Spleen (tissue), 11 donors: ENCODE measurements around the gene STPG1. TPM values are rescaled to one million over a fixed set of nuclear protein-coding genes. Genes with fewer than 3 reads are reported as not detected.

ENCODE experiments used
- DNase-seq: peaks from one replicate; pipeline ENCODE4 v3.0.0-alpha.2; 2020
- H3K27ac ChIP-seq, 8 donors: fragments of 200-600 bp; sonication (generic) in 7 of 8; 1 replicate in 4 of 8; 2 replicates in 4 of 8; pipeline versions ENCODE4 v1.5.0 to v1.8.0; 2016 to 2021; ENCODE audit warnings: inconsistent platforms in 4 of 8, mild to moderate bottlenecking in 4 of 8, moderate library complexity in 1 of 8
- H3K27me3 ChIP-seq, 7 donors: fragments of 200-600 bp; sonication (generic) in 6 of 7; replicated peaks in 1 of 7; 1 replicate in 4 of 7; 2 replicates in 3 of 7; pipeline versions ENCODE4 v1.5.0 to v1.8.0; 2016 to 2021; ENCODE audit warnings: inconsistent platforms in 3 of 7, mild to moderate bottlenecking in 1 of 7
- H3K36me3 ChIP-seq, 6 donors: fragments of 200-600 bp; sonication (generic) in 5 of 6; 1 replicate in 4 of 6; 2 replicates in 2 of 6; pipeline versions ENCODE4 v1.5.0 to v1.8.0; 2016 to 2021; ENCODE audit warnings: inconsistent platforms in 2 of 6
- H3K4me1 ChIP-seq, 6 donors: fragments of 200-600 bp; sonication (generic) in 5 of 6; 1 replicate in 3 of 6; 2 replicates in 3 of 6; pipeline versions ENCODE4 v1.5.0 to v1.8.0; 2016 to 2021; ENCODE audit warnings: inconsistent platforms in 3 of 6
- H3K4me3 ChIP-seq, 8 donors: fragments of 200-600 bp; sonication (generic) in 7 of 8; 1 replicate in 4 of 8; 2 replicates in 4 of 8; pipeline versions ENCODE4 v1.5.0 to v1.8.0; 2016 to 2021; ENCODE audit warnings: inconsistent platforms in 4 of 8, mild to moderate bottlenecking in 4 of 8, moderate library complexity in 2 of 8
- H3K9me3 ChIP-seq, 8 donors: fragments of 200-600 bp; sonication (generic) in 7 of 8; 1 replicate in 4 of 8; 2 replicates in 4 of 8; pipeline versions ENCODE4 v1.5.0 to v1.8.0; 2016 to 2021; ENCODE audit warnings: inconsistent platforms in 4 of 8
- POLR2A ChIP-seq, 3 donors: fragments of 450-650 bp; IDR thresholded peaks; one replicate each; pipeline ENCODE4 v1.5.1; 2017; ENCODE audit warnings: antibody characterized with exemption in 3 of 3, mild to moderate bottlenecking in 1 of 3
- POLR2AphosphoS5 ChIP-seq, 3 donors: sonication (generic); formaldehyde crosslinking; IDR thresholded peaks; one replicate each; pipeline ENCODE4 v1.5.1; 2017; ENCODE audit warnings: antibody characterized with exemption in 3 of 3
- WGBS, 5 donors: extraction: QIAGEN DNeasy Blood & Tissue Kit in 3 of 5; methylation state at CpG; one replicate each; pipeline versions ENCODE4 v1.1.5 to v1.1.7; 2013 to 2018; 5-methylcytosine and 5-hydroxymethylcytosine counted together
- intact Hi-C: fragments of 100-400 bp; cut with DNase I; formaldehyde crosslinking; loops from one replicate; pipeline ENCODE4 v1.15.0; 2023; ENCODE audit warnings: low total_unique reads
- polyA plus RNA-seq, 3 donors: library from polyadenylated mRNA; stranded (reverse); fragments of 200-250 nt; gene quantifications; one replicate each; pipeline ENCODE4 v1.2.1, GENCODE V29; 2013
- total RNA-seq, 7 donors: library from RNA; depleted of rRNA in 3 of 7; stranded (reverse); fragments of >200 nt in 3 of 7; fragmentation: NEBNext Ultra II Directional in 4 of 7; extraction: Animal tissue kit (Norgen Biotek cat#: 25700) in 4 of 7; gene quantifications; one replicate each; pipeline versions ENCODE4 v1.1.0 to v1.2.1, GENCODE V29; 2016 to 2021
- TF ChIP-seq, protein P1 (sequence below), 11 experiments: fragments of 200-600 bp in 7 of 11; fragments of 450-650 bp in 4 of 11; sonication (generic) in 4 of 11; IDR thresholded peaks in 8 of 11; conservative IDR thresholded peaks in 3 of 11; 1 replicate in 7 of 11; 2 replicates in 4 of 11; pipeline versions ENCODE4 v1.4.0 to v1.8.0; 2016 to 2021; ENCODE audit warnings: antibody characterized with exemption in 11 of 11, inconsistent platforms in 4 of 11, mild to moderate bottlenecking in 1 of 11
- donor health status: healthy with polysubstance abuse.
- donor health status: DM: no; HTN: no; CAD: no; lungs with moderate emphysema.
- donor health status: DM: no; HTN: no; CAD: no.
- donor health status: Bipolar disorder and iron deficiency.
- donor health status: healthy.
- donor health status: DM: no; HTN: no; CAD: no.
- donor health status: DM: yes; HTN: yes; CAD: no.

The STPG1 gene
- total and polyA plus RNA-seq, 10 donors, result 1.5 to 5.8 (median 3.7) TPM

DNA sequence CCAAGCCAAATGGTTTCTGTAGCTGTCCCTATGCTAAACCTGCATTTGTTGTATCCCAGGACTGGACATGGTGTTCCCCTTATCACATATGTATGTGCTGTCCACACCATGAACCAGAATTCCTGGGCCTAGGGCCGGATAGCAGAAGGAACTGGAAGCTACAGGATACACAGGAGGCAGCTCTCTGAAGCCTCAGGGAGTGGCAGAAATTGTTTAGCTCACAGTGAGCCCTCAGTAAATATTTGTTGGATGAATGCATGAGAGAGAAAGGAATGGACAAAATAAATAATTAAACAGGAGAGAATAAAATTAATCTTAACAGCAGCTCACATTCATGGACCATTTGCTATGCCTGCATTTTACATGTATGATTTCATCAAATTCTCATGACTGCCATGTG is 4.1 kb upstream of the STPG1 start:
- no peak for DNase-seq
- Histone ChIP-seq H3K9me3 (no peaks in the 10 kb centered on the region), H3K27me3 (no peaks in the 10 kb centered on the region), H3K27ac (peak overlapping the region in 1 of 8 donors; percentile 79), H3K36me3 (peaks cover 0 to 36% (median 28%) of the 10 kb centered on the region in 6 donors), H3K4me3 (peak overlapping the region in 1 of 8 donors; percentile 82), H3K4me1 (peaks cover 13 to 78% (median 46%) of the 10 kb centered on the region in 6 donors)
- intact Hi-C loops, result no loop called here
- TF ChIP-seq POLR2A (IDR thresholded peaks at IDR 0.05), result no peak
- WGBS, 5 donors, result 90 to 96% (median 91%) methylated on average over 1 of the region's 1 CpG

DNA sequence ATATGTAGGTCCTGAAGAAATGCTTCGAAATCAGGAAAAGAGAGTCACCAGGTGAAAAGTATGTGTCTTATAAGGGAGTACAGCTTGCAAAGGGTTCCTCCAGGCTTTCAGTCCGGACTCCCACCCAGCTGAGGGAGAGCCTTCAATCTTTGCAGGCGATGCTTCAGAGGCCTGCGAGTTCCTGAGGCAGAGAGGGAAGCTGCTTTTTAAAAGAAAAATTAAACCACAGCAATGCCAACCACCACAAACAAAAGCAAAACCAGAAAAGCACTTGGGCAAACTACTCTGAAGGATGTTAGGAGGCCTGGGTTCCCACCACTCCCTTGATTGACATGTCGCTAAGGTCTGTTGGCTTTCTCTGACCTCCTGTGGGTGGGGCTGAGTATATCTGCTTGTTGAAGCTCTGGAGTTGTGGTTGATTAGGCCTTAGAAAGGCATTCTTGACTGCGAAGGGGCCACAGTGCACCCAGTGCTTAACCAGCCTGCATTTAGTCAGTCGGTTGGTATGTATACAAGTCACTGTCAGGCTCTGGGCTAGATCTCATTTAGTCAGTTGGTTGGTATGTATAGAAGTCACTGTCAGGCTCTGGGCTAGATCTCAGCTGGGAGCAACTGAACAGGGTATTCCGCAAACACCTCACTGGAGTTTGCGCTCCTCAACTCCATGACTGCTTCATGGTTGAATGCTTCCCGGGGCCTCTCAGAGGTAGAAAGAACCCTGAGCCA is 3.2 kb upstream of the STPG1 start:
- Histone ChIP-seq H3K27ac (peak overlapping the region in 6 of 8 donors; percentile 18 to 79 (median 72)), H3K4me3 (peak overlapping the region; percentile 59 to 84 (median 81)), H3K9me3 (no peaks in the 10 kb centered on the region), H3K36me3 (peaks cover 0 to 28% (median 19%) of the 10 kb centered on the region in 6 donors), H3K27me3 (no peaks in the 10 kb centered on the region), H3K4me1 (peaks cover 13 to 87% (median 47%) of the 10 kb centered on the region in 6 donors)
- DNase-seq, result no peak
- 41 to 53% (median 46%) methylated on average over 10 of the region's 10 CpGs for WGBS, 5 donors
- TF ChIP-seq, protein P1, sequence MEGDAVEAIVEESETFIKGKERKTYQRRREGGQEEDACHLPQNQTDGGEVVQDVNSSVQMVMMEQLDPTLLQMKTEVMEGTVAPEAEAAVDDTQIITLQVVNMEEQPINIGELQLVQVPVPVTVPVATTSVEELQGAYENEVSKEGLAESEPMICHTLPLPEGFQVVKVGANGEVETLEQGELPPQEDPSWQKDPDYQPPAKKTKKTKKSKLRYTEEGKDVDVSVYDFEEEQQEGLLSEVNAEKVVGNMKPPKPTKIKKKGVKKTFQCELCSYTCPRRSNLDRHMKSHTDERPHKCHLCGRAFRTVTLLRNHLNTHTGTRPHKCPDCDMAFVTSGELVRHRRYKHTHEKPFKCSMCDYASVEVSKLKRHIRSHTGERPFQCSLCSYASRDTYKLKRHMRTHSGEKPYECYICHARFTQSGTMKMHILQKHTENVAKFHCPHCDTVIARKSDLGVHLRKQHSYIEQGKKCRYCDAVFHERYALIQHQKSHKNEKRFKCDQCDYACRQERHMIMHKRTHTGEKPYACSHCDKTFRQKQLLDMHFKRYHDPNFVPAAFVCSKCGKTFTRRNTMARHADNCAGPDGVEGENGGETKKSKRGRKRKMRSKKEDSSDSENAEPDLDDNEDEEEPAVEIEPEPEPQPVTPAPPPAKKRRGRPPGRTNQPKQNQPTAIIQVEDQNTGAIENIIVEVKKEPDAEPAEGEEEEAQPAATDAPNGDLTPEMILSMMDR (IDR thresholded peaks at IDR 0.05 in 8 of 11, conservative IDR thresholded peaks at IDR 0.05 in 3 of 11), result peak in 1 of 11 experiments; percentile 15
- TF ChIP-seq POLR2A (IDR thresholded peaks at IDR 0.05), result no peak
- no peak for TF ChIP-seq POLR2AphosphoS5 (IDR thresholded peaks at IDR 0.05)
- intact Hi-C loops, result no loop called here

DNA sequence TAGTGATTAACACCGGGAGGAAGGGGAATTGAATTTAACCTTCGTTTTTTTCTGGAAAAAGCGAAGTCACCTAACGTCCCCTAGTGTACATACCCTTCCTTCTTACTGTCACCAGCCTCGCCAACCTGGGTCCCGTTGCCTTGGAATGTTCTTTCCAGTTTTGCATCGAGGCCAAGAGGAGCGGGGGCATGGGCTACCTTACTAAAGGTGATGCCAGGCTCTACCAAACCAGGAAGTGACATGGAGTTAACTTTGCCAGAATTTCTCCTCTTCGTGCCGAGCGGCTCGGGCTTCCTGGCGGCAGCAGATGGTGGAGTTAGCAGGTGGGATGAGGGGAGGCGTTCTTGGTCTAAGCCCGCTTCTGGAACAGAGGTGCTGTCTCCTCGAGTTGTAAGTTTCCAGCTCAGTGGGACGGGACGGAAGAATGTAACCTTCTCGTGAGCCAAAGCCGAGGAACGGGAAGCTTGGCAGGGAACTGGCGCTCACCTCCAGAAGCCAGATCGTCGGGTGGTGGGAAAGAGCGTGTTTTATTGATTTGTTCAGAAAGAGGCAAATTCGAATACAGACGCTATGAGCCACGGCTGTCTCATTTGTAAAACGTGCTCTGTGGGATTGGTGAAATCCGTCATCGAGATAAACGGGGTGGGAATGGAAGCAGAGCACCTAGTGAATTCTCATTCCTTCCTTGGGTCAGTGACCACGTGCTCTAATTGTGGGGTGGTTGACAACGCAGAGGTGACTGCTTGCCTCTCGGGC is 2.5 kb upstream of the STPG1 start:
- Histone ChIP-seq H3K27ac (peak overlapping the region in 7 of 8 donors; percentile 18 to 79 (median 70)), H3K9me3 (no peaks in the 10 kb centered on the region), H3K4me3 (peak overlapping the region; percentile 59 to 84 (median 81)), H3K36me3 (peaks cover 0 to 20% (median 13%) of the 10 kb centered on the region in 6 donors), H3K27me3 (no peaks in the 10 kb centered on the region), H3K4me1 (peaks cover 13 to 90% (median 47%) of the 10 kb centered on the region in 6 donors)
- intact Hi-C loops, result no loop called here
- DNase-seq, result peak; percentile 76
- TF ChIP-seq POLR2A (IDR thresholded peaks at IDR 0.05) (no peak), POLR2AphosphoS5 (IDR thresholded peaks at IDR 0.05) (no peak)
- TF ChIP-seq, protein P1 (IDR thresholded peaks at IDR 0.05 in 8 of 11, conservative IDR thresholded peaks at IDR 0.05 in 3 of 11), result no peak
- 2 to 5% (median 5%) methylated on average over 35 of the region's 35 CpGs for WGBS, 5 donors

DNA sequence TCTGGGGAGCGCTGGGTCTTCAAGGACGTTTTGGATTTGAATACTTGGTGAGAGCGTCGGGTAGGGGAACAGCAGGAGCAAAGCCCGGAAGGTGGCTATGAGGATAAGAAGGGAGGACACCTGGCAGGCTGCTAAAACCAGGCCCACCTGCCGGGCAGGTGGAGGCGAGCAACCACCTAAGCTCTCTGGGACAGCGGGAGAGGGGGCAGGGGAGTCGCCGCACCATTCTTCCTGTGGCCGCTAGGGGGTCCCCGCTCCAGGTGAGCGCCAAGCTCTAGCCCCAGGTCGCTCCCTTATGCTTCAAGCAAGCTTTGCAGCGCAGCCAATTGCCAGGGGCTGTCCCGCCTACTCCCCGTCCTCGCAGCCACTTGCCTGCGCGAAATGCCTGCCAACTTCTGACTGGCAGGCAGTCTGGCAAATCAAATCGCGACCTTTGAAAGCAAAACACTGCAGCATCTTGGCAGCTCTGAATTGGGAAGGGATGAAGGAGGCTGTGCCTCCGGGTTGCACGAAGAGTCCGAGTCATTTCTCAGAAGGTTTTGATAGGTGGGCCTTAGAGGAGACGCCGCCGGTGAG is 1.8 kb upstream of the STPG1 start, which contains the start of gene NIPAL3:
Gene NIPAL3 (plus strand): TSS at position 469 of the 576 bp plus-strand sequence. CDS start 3,746 bp downstream, outside the sequence.
- intact Hi-C loops, result no loop called here
- 1 to 3% (median 1%) methylated on average over 28 of the region's 28 CpGs for WGBS, 5 donors
- peaks cover 13 to 84% (median 47%) of the 10 kb centered on the region in 6 donors for H3K4me1 ChIP-seq
- peak; percentile 99 for DNase-seq
- H3K36me3 ChIP-seq, result peaks cover 0 to 14% (median 11%) of the 10 kb centered on the region in 6 donors
- no peaks in the 10 kb centered on the region for H3K9me3 ChIP-seq
- peak within 1 kb of the TSS in 7 of 8 donors; percentile 18 to 79 (median 70) for H3K27ac ChIP-seq
- H3K27me3 ChIP-seq, result no peaks in the 10 kb centered on the region
- peak within 1 kb of the TSS; percentile 59 to 84 (median 81) for H3K4me3 ChIP-seq
- TF ChIP-seq POLR2A (IDR thresholded peaks at IDR 0.05) (no peak), POLR2AphosphoS5 (IDR thresholded peaks at IDR 0.05) (peak; percentile 79 to 81 (median 81))
- TF ChIP-seq, protein P1 (IDR thresholded peaks at IDR 0.05 in 8 of 11, conservative IDR thresholded peaks at IDR 0.05 in 3 of 11), result peak; percentile 81 to 94 (median 91)
